ENCODE results near the gene MROH9.

DNA sequence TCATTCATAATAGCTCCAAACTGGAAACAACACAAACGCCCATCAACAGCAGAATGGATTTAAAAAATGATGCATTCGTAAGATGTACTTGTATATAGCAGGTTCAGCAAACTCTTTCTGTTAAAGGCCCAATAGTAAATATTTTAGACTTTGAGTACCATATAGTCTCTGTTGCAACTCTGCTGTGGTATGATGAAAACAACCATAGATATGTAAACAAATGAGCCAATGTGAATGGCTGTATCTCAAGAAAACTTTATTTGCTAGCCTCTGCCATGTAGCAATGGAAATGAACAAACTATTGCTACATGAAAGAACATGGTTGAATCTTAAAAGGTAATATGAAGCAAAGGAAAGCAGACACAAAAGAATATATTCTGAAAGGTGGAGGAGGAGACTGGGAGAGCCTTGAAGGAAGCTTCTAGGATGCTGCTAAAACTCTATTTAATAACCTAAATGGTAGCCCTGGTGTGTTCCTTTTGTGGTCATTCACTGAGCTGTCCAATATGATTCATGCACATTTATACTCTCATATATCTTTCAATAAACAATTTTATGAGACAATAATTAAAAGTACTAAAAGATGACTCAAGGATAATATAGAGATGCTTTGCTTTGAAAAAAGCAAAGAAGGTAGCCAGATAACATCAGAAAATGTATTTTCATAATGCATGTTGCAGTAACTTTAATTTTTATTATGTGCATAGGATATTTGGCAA is 126.2 kb downstream of the MROH9 start:
- TF ChIP-seq GATA2 (IDR thresholded peaks at IDR 0.05; ENCODE audit: low read depth, low read length), result no peak
- TF ChIP-seq GATA3 (IDR thresholded peaks at IDR 0.05; ENCODE audit: low read depth, low read length), result no peak

Measured in SH-SY5Y (cell line).